COLO829 (cell line): ENCODE results near the gene CDH2.

Experiments
- DNase-seq: peaks from one replicate; pipeline ENCODE4 v3.0.0; 2012; ENCODE audit warnings: low spot score

CDH2 gene

DNA sequence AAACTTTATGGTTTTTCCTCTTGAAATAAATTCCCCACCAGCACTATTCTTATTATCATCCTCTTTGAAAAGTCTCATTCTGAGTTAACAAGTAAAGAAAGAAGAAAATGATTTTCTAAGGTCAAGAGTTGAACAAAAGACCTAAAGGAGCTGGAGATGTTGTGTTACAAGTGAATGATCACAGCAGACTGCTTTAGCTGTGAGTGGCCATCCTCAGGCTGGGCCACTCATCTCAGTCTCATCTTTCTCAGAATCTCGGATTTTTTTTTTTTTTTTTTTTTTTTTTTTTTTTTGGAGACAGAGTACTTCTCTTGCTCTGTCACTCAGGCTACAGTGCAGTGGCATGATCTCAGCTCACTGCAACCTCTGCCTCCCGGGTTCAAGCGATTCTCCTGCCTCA, 133.3 kb downstream of the CDH2 start:
- DNase-seq = no peak

GRCh38 chr18:28041366-28041765, 135.6 kb downstream of the CDH2 start:
- DNase-seq = no peak

- no peak for DNase-seq
Measured at GRCh38 chr18:28040716-28041115, 136.2 kb downstream of the CDH2 start.

- DNase-seq = no peak
Measured at GRCh38 chr18:28040211-28040610, 136.7 kb downstream of the CDH2 start.

- no peak for DNase-seq
Measured at GRCh38 chr18:28039691-28040090, 137.2 kb downstream of the CDH2 start.

DNA sequence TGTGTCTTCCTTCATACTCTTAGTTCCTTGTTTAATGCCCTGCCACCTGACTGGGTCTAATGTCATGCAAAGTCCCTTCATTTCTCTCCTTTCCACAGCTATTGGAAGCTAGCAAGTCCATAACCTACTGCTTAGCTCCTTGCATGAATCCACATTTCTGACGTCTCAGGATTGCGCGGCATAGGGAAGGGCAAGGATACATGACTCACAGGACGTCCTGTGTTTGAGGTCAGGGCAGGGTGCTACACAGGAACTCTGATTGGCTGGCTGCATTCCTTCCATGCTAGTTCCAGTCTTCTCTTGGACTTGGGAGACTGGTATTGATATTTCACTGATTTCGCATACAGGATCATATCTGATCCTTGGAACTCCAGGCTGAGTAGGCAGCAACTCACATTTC, 137.9 kb downstream of the CDH2 start:
- no peak for DNase-seq

DNA sequence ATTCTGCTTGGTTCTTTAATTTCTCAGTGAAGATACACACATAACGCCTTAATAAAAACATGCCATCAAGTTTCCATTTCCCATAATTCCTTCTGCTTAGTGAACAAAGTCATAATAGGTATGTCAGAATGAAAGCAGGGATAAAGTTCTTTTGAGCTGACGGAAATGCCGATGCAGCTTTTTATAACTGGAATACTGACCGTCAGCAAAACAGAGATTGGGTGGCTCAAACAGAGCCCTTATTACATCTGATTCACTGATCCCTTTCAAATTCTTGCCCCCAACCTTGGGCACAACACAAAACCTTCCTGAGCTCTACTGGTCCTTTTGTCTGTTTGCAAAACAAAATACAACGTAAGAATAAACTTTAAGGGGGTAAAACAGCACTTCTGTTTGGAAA, 140.4 kb downstream of the CDH2 start:
- DNase-seq = no peak

- no peak for DNase-seq
Measured at GRCh38 chr18:28034567-28034966, 142.4 kb downstream of the CDH2 start.

GRCh38 chr18:28032177-28032576, 144.8 kb downstream of the CDH2 start:
- no peak for DNase-seq

DNA sequence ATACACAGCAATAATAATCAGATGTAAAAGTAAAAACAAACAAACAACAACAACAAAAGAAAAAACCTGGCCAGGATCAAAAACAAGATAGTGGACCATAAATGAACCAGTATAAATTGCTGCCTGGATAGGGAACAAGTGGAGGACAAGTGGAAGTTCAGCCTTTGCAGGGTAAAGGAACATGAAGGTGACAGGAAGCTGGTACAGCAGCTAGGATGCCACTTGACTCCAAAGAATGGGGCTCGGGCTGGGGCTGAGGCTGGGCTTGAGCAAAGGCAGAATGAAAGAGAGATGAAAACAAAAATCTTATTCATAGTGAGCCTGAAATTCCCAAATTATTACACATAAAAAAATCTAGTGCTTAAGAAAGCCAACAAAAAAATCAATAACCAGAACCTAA, 146.5 kb downstream of the CDH2 start:
- DNase-seq = no peak

DNA sequence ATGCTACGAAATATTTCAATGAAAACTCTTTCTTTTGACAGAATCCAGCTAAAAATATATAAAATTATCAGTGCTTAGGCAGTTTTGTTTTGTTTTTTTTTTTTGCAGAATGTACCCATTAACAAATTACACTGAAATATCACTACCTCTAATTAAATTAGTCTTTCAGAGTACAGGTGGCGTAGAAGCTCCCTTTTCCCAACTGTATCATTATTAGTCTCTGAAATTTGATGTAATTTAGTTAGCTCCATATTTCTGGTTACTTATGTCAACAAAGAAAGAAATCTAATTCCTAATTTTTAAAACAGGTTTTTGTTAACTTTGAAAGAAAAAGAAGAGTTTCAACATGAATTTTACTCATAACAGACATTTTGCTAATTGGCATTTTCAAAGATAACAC, 149.2 kb downstream of the CDH2 start:
- DNase-seq = no peak

DNA sequence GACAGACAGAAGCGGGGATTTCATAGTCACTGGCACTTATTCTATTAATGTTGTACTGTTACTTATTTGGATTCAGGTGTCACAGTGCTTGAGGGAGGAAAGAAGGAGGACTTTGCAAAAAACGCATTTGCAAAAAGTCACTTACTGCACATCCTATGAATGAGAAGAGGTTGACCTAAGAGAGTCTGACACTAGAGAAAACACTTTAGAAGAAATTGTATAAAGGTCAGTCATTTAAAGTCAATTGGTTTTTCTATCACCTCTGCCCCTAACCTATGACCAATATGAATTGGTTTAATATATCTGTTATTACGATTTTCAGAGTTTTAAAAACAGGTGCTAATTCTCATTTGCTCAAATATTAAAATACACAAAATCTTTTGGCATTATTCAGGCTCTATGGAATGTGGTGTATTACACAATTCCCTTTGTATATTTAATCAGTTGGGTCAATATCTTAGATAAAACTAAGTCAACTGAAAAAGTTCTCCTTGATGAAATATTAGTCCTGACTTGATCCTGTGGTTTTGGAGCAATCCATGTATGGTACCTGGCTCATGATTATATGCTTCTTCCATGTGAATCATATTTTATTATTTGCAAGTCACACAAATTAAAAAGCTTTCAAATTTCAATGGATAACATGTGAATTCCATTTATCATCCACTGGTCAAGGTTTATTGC, 157.4 kb downstream of the CDH2 start:
- DNase-seq = no peak

- DNase-seq = no peak
Measured at GRCh38 chr18:28018351-28018750, 158.6 kb downstream of the CDH2 start.

DNA sequence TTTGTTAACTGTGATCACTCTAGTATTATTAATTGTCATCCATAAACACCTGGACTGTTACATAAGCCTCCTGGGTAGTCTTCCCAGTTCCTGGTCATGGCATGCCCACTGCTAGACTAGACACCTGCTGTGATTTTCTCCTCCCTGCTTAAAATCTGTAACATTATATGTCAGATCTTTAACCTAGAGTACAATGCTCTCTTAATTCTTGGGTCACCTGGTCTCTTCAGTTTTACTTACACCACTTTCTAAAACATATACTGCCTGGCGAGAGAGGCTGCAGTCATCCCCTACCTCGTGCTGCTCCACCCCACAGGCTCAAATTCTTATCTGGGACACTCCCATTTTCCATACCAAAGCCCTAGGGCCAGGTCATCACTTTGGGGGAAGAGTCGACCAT, 161.3 kb downstream of the CDH2 start:
- no peak for DNase-seq

- DNase-seq = peak; percentile 6
Measured at GRCh38 chr18:28013066-28013465, 163.9 kb downstream of the CDH2 start.

DNA sequence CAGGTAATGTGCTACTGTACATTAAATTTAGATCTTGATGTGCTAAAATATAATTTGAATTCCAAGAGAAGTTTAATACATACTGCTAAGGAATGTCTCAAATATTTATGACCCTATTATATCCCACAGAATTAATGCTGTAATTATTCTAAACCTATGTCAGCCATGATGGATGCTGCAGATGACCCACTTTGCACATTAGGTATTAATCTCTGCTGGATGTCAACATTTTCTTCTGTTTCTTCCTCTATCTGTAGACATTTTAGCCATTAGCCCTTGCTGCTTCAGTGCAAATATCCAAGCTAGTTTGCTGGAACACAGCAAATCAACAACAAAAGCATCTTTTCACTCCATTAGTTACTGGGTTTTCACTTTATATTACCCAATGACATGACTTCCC, 164.6 kb downstream of the CDH2 start:
- no peak for DNase-seq

DNA sequence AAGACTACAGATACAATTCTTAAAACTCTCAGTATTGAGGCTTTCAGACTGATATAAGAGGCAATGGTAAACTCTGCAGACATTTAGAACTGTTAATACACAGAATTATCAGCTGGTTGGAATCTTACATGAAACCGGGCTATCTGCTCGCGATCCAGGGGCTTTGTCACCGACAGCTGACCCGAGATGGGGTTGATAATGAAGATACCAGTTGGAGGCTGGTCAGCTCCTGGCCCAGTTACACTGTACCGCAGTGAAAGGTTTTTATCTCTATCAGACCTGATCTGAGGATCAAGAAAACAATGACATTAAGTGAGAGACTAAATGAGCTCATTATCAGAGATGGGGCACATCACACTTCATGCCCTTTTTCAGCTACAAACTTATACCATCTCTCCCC, 167.3 kb downstream of the CDH2 start:
- no peak for DNase-seq

DNA sequence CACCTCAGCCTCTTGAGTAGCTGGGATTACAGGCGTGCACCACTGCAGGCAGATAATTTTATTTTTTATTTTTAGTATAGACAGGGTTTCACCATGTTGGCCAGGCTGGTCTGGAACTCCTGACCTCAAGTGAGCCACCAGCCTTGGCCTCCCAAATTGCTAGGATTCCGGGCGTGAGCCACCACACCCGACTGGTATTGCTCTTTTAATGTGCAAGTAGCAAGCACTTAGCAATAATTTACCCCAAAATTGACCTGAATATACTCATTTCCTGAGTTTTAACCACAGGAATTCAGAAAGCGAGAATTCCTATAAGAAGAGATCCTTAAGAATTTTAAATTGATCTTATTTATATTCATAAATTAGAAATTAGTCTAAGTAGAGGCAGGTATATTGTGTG, 169.1 kb downstream of the CDH2 start:
- no peak for DNase-seq

DNA sequence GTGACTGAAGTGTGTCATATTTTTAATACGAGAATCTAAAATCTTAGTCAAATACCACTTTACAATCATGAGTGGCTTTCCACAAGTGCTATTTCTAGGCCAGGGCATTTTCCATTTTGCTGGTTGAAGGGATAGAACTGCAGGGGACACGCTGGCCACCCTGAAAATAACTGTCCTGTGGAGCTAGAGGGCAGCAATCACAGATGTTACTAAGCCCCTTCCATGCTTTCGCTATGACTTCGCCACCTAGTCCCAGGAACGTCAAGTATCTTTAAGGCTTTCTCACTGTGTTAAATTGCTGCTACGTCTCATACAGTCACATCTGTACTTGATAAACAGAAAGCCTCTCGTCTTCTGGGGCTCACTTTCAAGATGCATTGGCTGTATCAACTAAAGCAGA, 171.8 kb downstream of the CDH2 start:
- no peak for DNase-seq

DNA sequence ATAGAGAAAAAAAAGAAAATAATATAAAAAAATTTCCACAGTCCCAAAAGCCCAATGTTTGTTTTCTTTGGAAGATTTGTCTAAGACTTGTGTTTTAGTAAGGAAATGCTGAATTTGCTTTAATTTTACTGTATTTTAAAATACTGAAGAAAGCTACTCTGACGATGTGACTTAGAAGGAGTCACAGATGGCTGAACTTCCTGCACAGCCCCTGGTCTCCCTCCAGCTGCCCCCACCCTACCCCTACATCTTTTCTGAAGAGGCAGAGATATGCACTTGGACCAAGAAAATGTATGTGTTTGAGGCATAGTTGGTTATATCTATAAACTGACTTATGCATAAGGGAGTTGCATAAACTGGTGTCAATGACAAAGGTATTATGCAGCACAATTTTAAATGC, 172.3 kb downstream of the CDH2 start:
- DNase-seq = no peak

DNA sequence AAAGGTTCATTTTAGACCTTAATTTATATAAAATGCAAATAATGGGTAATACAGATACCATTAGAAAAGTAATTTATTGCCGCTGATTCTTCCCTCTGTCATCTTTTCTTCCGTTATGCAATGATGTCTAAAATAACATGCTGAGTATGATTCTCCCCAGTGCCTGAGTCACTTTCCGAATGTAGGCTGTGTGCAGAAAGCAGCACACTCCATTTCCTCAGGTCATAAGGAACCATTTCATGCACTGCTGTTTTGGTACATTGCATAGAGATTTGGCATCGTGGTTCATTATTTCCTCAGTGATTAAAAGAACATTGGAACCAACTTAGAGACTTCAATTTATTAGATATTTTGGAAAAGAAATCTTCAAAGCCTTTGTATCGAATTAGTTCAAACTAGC, 173.5 kb downstream of the CDH2 start:
- no peak for DNase-seq

GRCh38 chr18:28002841-28003240, 174.1 kb downstream of the CDH2 start:
- DNase-seq = no peak

- no peak for DNase-seq
Measured at GRCh38 chr18:27996801-27997272, 180.1 kb downstream of the CDH2 start.

GRCh38 chr18:27995770-27996502, 181.0 kb downstream of the CDH2 start:
- no peak for DNase-seq
